ENCODE results near the gene LRRC28. TPM values are rescaled to one million over a fixed set of nuclear protein-coding genes. Genes with fewer than 3 reads are reported as not detected.

The LRRC28 gene
- total RNA-seq, 1 experiment from 2014 or later = 21.4 TPM

DNA sequence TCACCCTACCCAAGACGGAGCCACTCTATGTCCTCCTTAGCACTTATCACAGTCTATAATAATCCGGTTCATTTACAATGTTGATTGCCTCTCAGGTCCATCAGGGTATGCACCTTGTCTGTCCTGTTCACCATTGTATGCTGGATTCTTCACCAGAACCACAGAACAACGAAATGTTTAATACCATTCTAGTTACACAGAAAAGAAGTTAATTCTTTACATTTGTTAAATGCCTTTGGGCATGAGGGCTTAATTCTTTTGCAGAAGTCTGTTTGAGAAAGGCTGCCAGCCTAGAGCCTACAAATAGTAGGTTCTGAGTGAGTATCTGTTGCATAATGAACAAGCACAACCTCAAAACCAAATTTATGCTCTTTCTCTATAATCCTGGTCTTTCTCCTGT lies 24.5 kb upstream of the LRRC28 start:
- no TSS peak for BruUV-seq (replicated peaks)

GRCh38 chr15:99228120-99228770 lies 23.0 kb upstream of the LRRC28 start:
- Histone ChIP-seq H4K20me1 (ENCODE audit: insufficient read depth) (no peaks in the 10 kb centered on the region), H3K9me3 (ENCODE audit: control insufficient read depth in 1 of 2, insufficient read depth in 1 of 2, low read depth in 1 of 2, low read length in 2 of 2) (no peaks in the 10 kb centered on the region), H3K79me2 (ENCODE audit: insufficient read depth, low read length) (no peaks in the 10 kb centered on the region), H2AFZ (ENCODE audit: low read depth, low read length, poor library complexity, severe bottlenecking) (no peak overlapping the region), H3K4me2 (ENCODE audit: low read length) (no peak overlapping the region), H3K9ac (ENCODE audit: low read length) (no peak overlapping the region), H3K36me3 (ENCODE audit: control insufficient read depth in 1 of 2, insufficient read depth in 2 of 2, low read length in 2 of 2) (no peaks in the 10 kb centered on the region), H3K4me3 (replicated peaks in 1 of 2; ENCODE audit: low read depth in 1 of 2, low read length in 2 of 2) (no peak overlapping the region), H3K27me3 (ENCODE audit: insufficient read depth, low read length) (no peaks in the 10 kb centered on the region), H3K4me1 (ENCODE audit: control insufficient read depth in 1 of 2, insufficient read depth in 2 of 2, low read length in 2 of 2) (no peaks in the 10 kb centered on the region), H3K27ac (ENCODE audit: low read depth, low read length) (no peak overlapping the region), H3K9me2 (ENCODE audit: insufficient read depth) (no peaks in the 10 kb centered on the region)
- CTCF ChIA-PET = no interaction called here
- RAD21 ChIA-PET (ENCODE audit: low non-redundant PET in 1 of 2, low total read pairs in 2 of 2, uncharacterized antibody in 2 of 2, unreplicated experiment in 2 of 2) = no interaction called here
- no peak for DNase-seq (ENCODE audit: low read depth, low spot score)
- no peak for ATAC-seq
- BruUV-seq (replicated peaks) = no TSS peak
- TF ChIP-seq RAD21 (IDR thresholded peaks at IDR 0.05; ENCODE audit: low read depth) (no peak), SIN3A (IDR thresholded peaks at IDR 0.05; ENCODE audit: low read depth) (no peak), POLR2A (IDR thresholded peaks at IDR 0.05; ENCODE audit: borderline replicate concordance, extremely low read depth, insufficient read depth, insufficient read length) (no peak), POLR2AphosphoS5 (IDR thresholded peaks at IDR 0.05; ENCODE audit: low read depth, low read length) (no peak), JUND (IDR thresholded peaks at IDR 0.05) (no peak), SP1 (IDR thresholded peaks at IDR 0.05; ENCODE audit: low read depth) (no peak), SRF (IDR thresholded peaks at IDR 0.05; ENCODE audit: low read depth) (no peak)
- POLR2A ChIA-PET = no interaction called here
- intact Hi-C loops (cut with micrococcal nuclease) = no loop called here

More for the DNA sequence above, 24.5 kb upstream of the LRRC28 start:
- Histone ChIP-seq H4K20me1 (ENCODE audit: insufficient read depth) (no peaks in the 10 kb centered on the region), H3K27ac (ENCODE audit: low read depth, low read length) (no peak overlapping the region), H3K4me3 (replicated peaks in 1 of 2; ENCODE audit: low read depth in 1 of 2, low read length in 2 of 2) (no peak overlapping the region), H3K4me1 (ENCODE audit: control insufficient read depth in 1 of 2, insufficient read depth in 2 of 2, low read length in 2 of 2) (no peaks in the 10 kb centered on the region), H3K4me2 (ENCODE audit: low read length) (no peak overlapping the region), H3K27me3 (ENCODE audit: insufficient read depth, low read length) (no peaks in the 10 kb centered on the region), H3K9me3 (ENCODE audit: control insufficient read depth in 1 of 2, insufficient read depth in 1 of 2, low read depth in 1 of 2, low read length in 2 of 2) (no peaks in the 10 kb centered on the region), H3K9ac (ENCODE audit: low read length) (no peak overlapping the region), H3K9me2 (ENCODE audit: insufficient read depth) (no peaks in the 10 kb centered on the region), H3K36me3 (ENCODE audit: control insufficient read depth in 1 of 2, insufficient read depth in 2 of 2, low read length in 2 of 2) (no peaks in the 10 kb centered on the region), H3K79me2 (ENCODE audit: insufficient read depth, low read length) (no peaks in the 10 kb centered on the region), H2AFZ (ENCODE audit: low read depth, low read length, poor library complexity, severe bottlenecking) (no peak overlapping the region)
- intact Hi-C loops (cut with micrococcal nuclease) = no loop called here
- DNase-seq (ENCODE audit: low read depth, low spot score) = no peak
- RAD21 ChIA-PET (ENCODE audit: low non-redundant PET in 1 of 2, low total read pairs in 2 of 2, uncharacterized antibody in 2 of 2, unreplicated experiment in 2 of 2) = no interaction called here
- POLR2A ChIA-PET = no interaction called here
- CTCF ChIA-PET = no interaction called here
- ATAC-seq = no peak
- no peak for TF ChIP-seq CEBPB (IDR thresholded peaks at IDR 0.05; ENCODE audit: low read depth)

All from HCT116 (cell line).